ENCODE measurements around the gene B3GAT3.

The B3GAT3 gene

DNA sequence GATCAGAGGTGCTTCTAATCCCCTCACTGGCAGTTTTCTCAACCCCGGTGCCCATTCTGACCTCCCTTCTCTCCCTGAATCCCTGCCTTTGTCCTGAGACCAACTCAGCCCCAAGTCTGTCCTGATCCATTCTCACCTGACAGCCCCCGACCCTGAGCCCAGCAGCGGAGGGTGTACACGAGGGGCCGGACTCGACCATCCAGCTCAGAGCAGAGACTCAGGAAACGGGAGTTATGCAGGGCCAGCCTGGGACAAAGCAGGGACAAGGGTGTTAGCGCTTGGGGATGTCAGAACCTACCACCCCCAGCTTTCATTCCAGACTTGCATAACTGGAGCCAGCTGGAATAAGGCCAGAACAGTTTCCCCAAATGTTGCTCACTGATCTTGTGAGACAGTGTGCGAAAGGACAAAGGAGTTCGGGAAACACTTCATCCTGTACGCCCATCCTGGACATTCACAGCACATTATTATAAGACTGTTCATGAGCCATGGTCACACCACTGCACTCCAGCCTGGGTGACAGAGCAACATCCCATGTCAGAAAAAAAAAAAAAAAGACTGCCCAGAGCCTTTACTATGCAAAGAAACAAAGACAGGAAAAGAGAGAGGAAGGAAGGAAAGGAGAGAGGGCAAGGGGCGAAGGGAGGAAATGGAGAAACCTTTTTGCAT, 44.6 kb downstream of the B3GAT3 start:
- TF ChIP-seq, protein P1, sequence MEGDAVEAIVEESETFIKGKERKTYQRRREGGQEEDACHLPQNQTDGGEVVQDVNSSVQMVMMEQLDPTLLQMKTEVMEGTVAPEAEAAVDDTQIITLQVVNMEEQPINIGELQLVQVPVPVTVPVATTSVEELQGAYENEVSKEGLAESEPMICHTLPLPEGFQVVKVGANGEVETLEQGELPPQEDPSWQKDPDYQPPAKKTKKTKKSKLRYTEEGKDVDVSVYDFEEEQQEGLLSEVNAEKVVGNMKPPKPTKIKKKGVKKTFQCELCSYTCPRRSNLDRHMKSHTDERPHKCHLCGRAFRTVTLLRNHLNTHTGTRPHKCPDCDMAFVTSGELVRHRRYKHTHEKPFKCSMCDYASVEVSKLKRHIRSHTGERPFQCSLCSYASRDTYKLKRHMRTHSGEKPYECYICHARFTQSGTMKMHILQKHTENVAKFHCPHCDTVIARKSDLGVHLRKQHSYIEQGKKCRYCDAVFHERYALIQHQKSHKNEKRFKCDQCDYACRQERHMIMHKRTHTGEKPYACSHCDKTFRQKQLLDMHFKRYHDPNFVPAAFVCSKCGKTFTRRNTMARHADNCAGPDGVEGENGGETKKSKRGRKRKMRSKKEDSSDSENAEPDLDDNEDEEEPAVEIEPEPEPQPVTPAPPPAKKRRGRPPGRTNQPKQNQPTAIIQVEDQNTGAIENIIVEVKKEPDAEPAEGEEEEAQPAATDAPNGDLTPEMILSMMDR (IDR thresholded peaks at IDR 0.05; ENCODE audit: borderline replicate concordance, extremely low read depth, low read length, poor library complexity, severe bottlenecking) = no peak
- no peak for TF ChIP-seq EZH2 (IDR thresholded peaks at IDR 0.05; ENCODE audit: borderline replicate concordance, low read depth, low read length, severe bottlenecking)
- peaks cover 10% of the 10 kb centered on the region for H4K20me1 ChIP-seq (ENCODE audit: insufficient read depth, low read length)
- peaks cover 43% of the 10 kb centered on the region for H3K79me2 ChIP-seq (ENCODE audit: insufficient read depth, low read length)
- DNase-seq (no peak), ATAC-seq (ENCODE audit: insufficient read depth, low read depth) (no peak)
- H3K27me3 ChIP-seq (ENCODE audit: insufficient read depth, low read length, poor library complexity) = no peaks in the 10 kb centered on the region
- H3K4me3 ChIP-seq (ENCODE audit: low read depth in 1 of 2, low read length in 2 of 2) = no peak overlapping the region
- H3K36me3 ChIP-seq (ENCODE audit: insufficient read depth, low read length) = peaks cover 66% of the 10 kb centered on the region
- H2AFZ ChIP-seq (ENCODE audit: low read depth, low read length) = no peak overlapping the region
- no peak overlapping the region for H3K4me2 ChIP-seq (ENCODE audit: insufficient read depth, low read length)
- peaks cover 30% of the 10 kb centered on the region for H3K4me1 ChIP-seq (ENCODE audit: insufficient read depth, low read length)
- H3K27ac ChIP-seq (ENCODE audit: low read length) = no peak overlapping the region
- H3K9ac ChIP-seq (ENCODE audit: low read depth, low read length) = no peak overlapping the region
- H3K9me3 ChIP-seq (ENCODE audit: insufficient read depth, low read length, severe bottlenecking) = no peaks in the 10 kb centered on the region

DNA sequence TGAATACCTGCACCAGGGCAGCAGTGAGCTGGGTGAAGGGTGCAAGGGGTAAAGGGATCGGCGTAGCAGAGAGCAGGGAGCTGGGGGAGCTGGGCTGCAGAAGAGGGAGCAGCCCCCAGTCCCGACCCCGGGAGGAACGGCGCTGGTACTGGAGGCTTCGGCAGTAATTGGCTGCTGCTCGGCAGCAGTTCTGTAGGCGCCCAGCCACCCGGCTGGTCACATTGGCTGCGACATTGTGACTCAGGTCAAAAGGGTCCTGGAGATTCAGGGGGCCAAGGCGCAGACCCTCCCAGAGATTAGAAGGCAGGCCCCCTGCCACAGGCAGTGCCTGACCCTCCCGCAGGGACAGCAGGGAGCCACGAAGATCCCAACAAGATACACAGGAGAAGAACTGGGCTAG, 45.9 kb downstream of the B3GAT3 start:
- H3K27ac ChIP-seq (ENCODE audit: low read length) = peak overlapping the region; percentile 10; the same call in 1 of the 2 replicates
- peaks cover 69% of the 10 kb centered on the region for H3K36me3 ChIP-seq (ENCODE audit: insufficient read depth, low read length)
- H3K9ac ChIP-seq (ENCODE audit: low read depth, low read length) = peak overlapping the region; percentile 72; the same call in 1 of the 2 replicates
- H3K4me2 ChIP-seq (ENCODE audit: insufficient read depth, low read length) = peak overlapping the region; percentile 91; the same call in 1 of the 2 replicates
- ATAC-seq (ENCODE audit: insufficient read depth, low read depth) = no peak
- H4K20me1 ChIP-seq (ENCODE audit: insufficient read depth, low read length) = peaks cover 23% of the 10 kb centered on the region
- DNase-seq = no peak
- H3K79me2 ChIP-seq (ENCODE audit: insufficient read depth, low read length) = peaks cover 53% of the 10 kb centered on the region
- H3K9me3 ChIP-seq (ENCODE audit: insufficient read depth, low read length, severe bottlenecking) = no peaks in the 10 kb centered on the region
- H3K4me3 ChIP-seq (ENCODE audit: low read depth in 1 of 2, low read length in 2 of 2) = peak overlapping the region in 1 of 2 experiments; percentile 79; a peak in 1 of 4 replicates
- no peak overlapping the region for H2AFZ ChIP-seq (ENCODE audit: low read depth, low read length)
- no peak for TF ChIP-seq EZH2 (IDR thresholded peaks at IDR 0.05; ENCODE audit: borderline replicate concordance, low read depth, low read length, severe bottlenecking)
- TF ChIP-seq, protein P1 (IDR thresholded peaks at IDR 0.05; ENCODE audit: borderline replicate concordance, extremely low read depth, low read length, poor library complexity, severe bottlenecking) = no peak
- H3K27me3 ChIP-seq (ENCODE audit: insufficient read depth, low read length, poor library complexity) = no peaks in the 10 kb centered on the region
- peaks cover 44% of the 10 kb centered on the region for H3K4me1 ChIP-seq (ENCODE audit: insufficient read depth, low read length)

DNA sequence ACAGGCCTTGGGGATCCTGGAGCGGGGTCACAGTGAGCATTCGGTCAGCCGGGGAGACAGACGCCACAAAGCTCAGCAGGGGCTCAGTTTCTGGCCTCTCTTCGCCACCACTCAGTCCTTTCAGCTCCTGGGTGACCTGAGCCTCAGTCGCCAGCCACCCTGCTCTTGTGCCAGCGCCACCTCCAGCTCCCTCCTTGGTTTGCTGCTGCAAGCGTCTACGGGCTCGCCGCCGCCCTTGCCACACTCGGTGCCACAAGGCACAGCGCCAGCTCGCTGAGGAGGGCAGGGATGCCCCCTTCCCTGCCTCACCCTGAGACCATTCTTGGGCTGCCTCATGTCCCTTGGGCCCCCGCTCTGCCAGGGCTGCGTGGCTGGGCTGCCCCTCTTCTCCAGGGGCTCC, 46.6 kb downstream of the B3GAT3 start:
- peak overlapping the region; percentile 84 for H2AFZ ChIP-seq (ENCODE audit: low read depth, low read length)
- H3K4me2 ChIP-seq (ENCODE audit: insufficient read depth, low read length) = peak overlapping the region; percentile 91
- peak overlapping the region; percentile 60 to 79; a peak in 3 of 4 replicates for H3K4me3 ChIP-seq (ENCODE audit: low read depth in 1 of 2, low read length in 2 of 2)
- H3K79me2 ChIP-seq (ENCODE audit: insufficient read depth, low read length) = peaks cover 60% of the 10 kb centered on the region
- no peaks in the 10 kb centered on the region for H3K27me3 ChIP-seq (ENCODE audit: insufficient read depth, low read length, poor library complexity)
- H3K4me1 ChIP-seq (ENCODE audit: insufficient read depth, low read length) = peaks cover 51% of the 10 kb centered on the region
- H3K9me3 ChIP-seq (ENCODE audit: insufficient read depth, low read length, severe bottlenecking) = no peaks in the 10 kb centered on the region
- peak overlapping the region; percentile 72 for H3K9ac ChIP-seq (ENCODE audit: low read depth, low read length)
- peaks cover 73% of the 10 kb centered on the region for H3K36me3 ChIP-seq (ENCODE audit: insufficient read depth, low read length)
- DNase-seq (no peak), ATAC-seq (ENCODE audit: insufficient read depth, low read depth) (no peak)
- peak overlapping the region; percentile 85 for H3K27ac ChIP-seq (ENCODE audit: low read length)
- H4K20me1 ChIP-seq (ENCODE audit: insufficient read depth, low read length) = peaks cover 29% of the 10 kb centered on the region; the same call in 1 of the 2 replicates
- no peak for TF ChIP-seq EZH2 (IDR thresholded peaks at IDR 0.05; ENCODE audit: borderline replicate concordance, low read depth, low read length, severe bottlenecking)
- TF ChIP-seq, protein P1 (IDR thresholded peaks at IDR 0.05; ENCODE audit: borderline replicate concordance, extremely low read depth, low read length, poor library complexity, severe bottlenecking) = no peak

Data from DND-41 (cell line).